Panc1 (cell line): ENCODE results near the gene PELI2. TPM values are rescaled to one million over a fixed set of nuclear protein-coding genes. Genes with fewer than 3 reads are reported as not detected.

ENCODE experiments used
- ATAC-seq: fragments of 200-7000 bp; cut with Tn5 transposase; 2 replicates; pipeline ENCODE4 v1.9.1; 2020; ENCODE audit warnings: mild to moderate bottlenecking, moderate library complexity
- BruUV-seq: library from RNA; stranded (reverse); fragments of 400-500 nt; replicated peaks from 2 replicates; lab custom pipeline; 2021; lab: Mats Ljungman, UMichigan
- CTCF ChIA-PET: fragments of 300-600 bp; sonication (Branson Sonifier 250); formaldehyde crosslinking; loops from one replicate; lab custom pipeline; 2022; ENCODE audit warnings: antibody characterized with exemption; lab: Charles Lee
- POLR2A ChIA-PET: fragments of 300-600 bp; sonication (Branson Sonifier 250); formaldehyde crosslinking; loops from one replicate; lab custom pipeline; 2022; ENCODE audit warnings: antibody characterized with exemption; lab: Charles Lee
- DNase-seq: peaks from one replicate; pipeline ENCODE4 v3.0.0-alpha.2; 2010; ENCODE audit warnings: low read depth, low spot score
- H3K27ac ChIP-seq: 2 replicates; pipeline ENCODE4 v1.5.1; 2011; ENCODE audit warnings: mild to moderate bottlenecking, low read length, inconsistent platforms
- H3K27me3 ChIP-seq: fragments of 200-500 bp; sonication (Bioruptor generic); 2 replicates; pipeline ENCODE4 v1.6.0; 2014; ENCODE audit warnings: low read length, inconsistent platforms; ENCODE audit not compliant: control insufficient read depth, insufficient read depth
- H3K36me3 ChIP-seq: fragments of 200-500 bp; sonication (Bioruptor generic); 2 replicates; pipeline ENCODE4 v1.5.1; 2014; ENCODE audit warnings: inconsistent platforms, mild to moderate bottlenecking, low read length, moderate library complexity; ENCODE audit not compliant: control insufficient read depth, insufficient read depth
- H3K4me1 ChIP-seq: 2 replicates; pipeline ENCODE4 v1.5.1; 2011; ENCODE audit warnings: inconsistent platforms, mild to moderate bottlenecking, low read length, moderate library complexity; ENCODE audit not compliant: control insufficient read depth, insufficient read depth
- H3K4me3 ChIP-seq, 2 experiments: 2 replicates each; pipeline ENCODE4 v1.5.1; 2011 to 2012; ENCODE audit warnings: low read depth in 2 of 2, low read length in 2 of 2, mild to moderate bottlenecking in 2 of 2, inconsistent platforms in 1 of 2, moderate library complexity in 1 of 2
- H3K9me3 ChIP-seq: fragments of 200-500 bp; sonication (Bioruptor generic); 2 replicates; pipeline ENCODE4 v1.5.1; 2014; ENCODE audit warnings: low read depth, mild to moderate bottlenecking, inconsistent platforms, low read length, moderate library complexity; ENCODE audit not compliant: control insufficient read depth, insufficient read depth
- POLR2AphosphoS5 ChIP-seq: IDR thresholded peaks from 2 replicates; pipeline ENCODE4 v1.6.1; 2012; ENCODE audit warnings: mild to moderate bottlenecking, low read depth, low read length, moderate library complexity
- SIN3A ChIP-seq: IDR thresholded peaks from 2 replicates; pipeline ENCODE4 v1.6.1; 2012; ENCODE audit warnings: low read depth, mild to moderate bottlenecking, low read length, moderate library complexity, borderline replicate concordance; ENCODE audit not compliant: insufficient read depth
- TCF7L2 ChIP-seq: IDR thresholded peaks from 2 replicates; pipeline ENCODE4 v1.6.1; 2011; ENCODE audit warnings: mild to moderate bottlenecking, low read depth, low read length, inconsistent platforms
- in situ Hi-C: cut with HindIII; loops from 2 replicates; pipeline ENCODE4 v1.10.0; 2016; ENCODE audit warnings: low sequenced_read_pairs, low pct_unique_long_range_greater_than_20kb
- intact Hi-C: fragments of 100-400 bp; cut with micrococcal nuclease; formaldehyde crosslinking; loops from one replicate; pipeline ENCODE4 v1.10.0; 2022; ENCODE audit not compliant: unreplicated experiment
- total RNA-seq: library from RNA; stranded (reverse); gene quantifications from one replicate; pipeline ENCODE4 v1.2.1, GENCODE V29; 2021; ENCODE audit not compliant: unreplicated experiment
- TF ChIP-seq, protein P1 (sequence below): fragments of 450-650 bp; IDR thresholded peaks from 2 replicates; pipeline ENCODE4 v1.5.1; 2017; ENCODE audit warnings: mild to moderate bottlenecking
- TF ChIP-seq, protein P2 (sequence below), 2 experiments: IDR thresholded peaks; 2 replicates each; pipeline ENCODE4 v1.6.1; 2011 to 2012; ENCODE audit warnings: low read depth in 2 of 2, control low read depth in 1 of 2, low read length in 1 of 2, mild to moderate bottlenecking in 1 of 2, moderate library complexity in 1 of 2; ENCODE audit not compliant: insufficient read depth in 1 of 2

PELI2 gene
- total RNA-seq, 1 experiment from 2014 or later, result 0.28 TPM

DNA sequence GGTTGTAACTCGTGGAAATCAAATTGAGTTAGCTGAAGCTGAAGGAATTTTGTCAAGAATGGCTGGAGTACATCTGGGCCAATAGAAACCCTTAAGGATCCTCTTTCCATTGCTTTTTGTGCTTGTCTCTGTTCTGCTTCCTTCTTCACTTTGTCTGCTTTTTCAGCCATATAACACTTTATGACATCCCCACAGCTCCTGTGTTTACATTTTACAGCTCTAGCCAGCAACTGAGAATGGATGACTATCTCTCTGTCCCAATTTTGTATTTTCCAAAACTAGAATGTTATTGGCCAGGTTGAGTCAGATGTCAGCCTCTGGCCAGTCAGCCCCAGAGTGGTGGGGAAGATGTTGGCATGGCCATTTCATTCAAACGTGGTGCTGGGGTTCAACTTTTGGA, 57.6 kb downstream of the PELI2 start:
- H3K36me3 ChIP-seq, result no peaks in the 10 kb centered on the region
- POLR2A ChIA-PET, result no interaction called here
- ATAC-seq (no peak), DNase-seq (no peak)
- in situ Hi-C loops (no loop called here), intact Hi-C loops (no loop called here)
- no peak overlapping the region for H3K27ac ChIP-seq
- TF ChIP-seq, protein P1, sequence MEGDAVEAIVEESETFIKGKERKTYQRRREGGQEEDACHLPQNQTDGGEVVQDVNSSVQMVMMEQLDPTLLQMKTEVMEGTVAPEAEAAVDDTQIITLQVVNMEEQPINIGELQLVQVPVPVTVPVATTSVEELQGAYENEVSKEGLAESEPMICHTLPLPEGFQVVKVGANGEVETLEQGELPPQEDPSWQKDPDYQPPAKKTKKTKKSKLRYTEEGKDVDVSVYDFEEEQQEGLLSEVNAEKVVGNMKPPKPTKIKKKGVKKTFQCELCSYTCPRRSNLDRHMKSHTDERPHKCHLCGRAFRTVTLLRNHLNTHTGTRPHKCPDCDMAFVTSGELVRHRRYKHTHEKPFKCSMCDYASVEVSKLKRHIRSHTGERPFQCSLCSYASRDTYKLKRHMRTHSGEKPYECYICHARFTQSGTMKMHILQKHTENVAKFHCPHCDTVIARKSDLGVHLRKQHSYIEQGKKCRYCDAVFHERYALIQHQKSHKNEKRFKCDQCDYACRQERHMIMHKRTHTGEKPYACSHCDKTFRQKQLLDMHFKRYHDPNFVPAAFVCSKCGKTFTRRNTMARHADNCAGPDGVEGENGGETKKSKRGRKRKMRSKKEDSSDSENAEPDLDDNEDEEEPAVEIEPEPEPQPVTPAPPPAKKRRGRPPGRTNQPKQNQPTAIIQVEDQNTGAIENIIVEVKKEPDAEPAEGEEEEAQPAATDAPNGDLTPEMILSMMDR, result no peak
- TF ChIP-seq, protein P2, sequence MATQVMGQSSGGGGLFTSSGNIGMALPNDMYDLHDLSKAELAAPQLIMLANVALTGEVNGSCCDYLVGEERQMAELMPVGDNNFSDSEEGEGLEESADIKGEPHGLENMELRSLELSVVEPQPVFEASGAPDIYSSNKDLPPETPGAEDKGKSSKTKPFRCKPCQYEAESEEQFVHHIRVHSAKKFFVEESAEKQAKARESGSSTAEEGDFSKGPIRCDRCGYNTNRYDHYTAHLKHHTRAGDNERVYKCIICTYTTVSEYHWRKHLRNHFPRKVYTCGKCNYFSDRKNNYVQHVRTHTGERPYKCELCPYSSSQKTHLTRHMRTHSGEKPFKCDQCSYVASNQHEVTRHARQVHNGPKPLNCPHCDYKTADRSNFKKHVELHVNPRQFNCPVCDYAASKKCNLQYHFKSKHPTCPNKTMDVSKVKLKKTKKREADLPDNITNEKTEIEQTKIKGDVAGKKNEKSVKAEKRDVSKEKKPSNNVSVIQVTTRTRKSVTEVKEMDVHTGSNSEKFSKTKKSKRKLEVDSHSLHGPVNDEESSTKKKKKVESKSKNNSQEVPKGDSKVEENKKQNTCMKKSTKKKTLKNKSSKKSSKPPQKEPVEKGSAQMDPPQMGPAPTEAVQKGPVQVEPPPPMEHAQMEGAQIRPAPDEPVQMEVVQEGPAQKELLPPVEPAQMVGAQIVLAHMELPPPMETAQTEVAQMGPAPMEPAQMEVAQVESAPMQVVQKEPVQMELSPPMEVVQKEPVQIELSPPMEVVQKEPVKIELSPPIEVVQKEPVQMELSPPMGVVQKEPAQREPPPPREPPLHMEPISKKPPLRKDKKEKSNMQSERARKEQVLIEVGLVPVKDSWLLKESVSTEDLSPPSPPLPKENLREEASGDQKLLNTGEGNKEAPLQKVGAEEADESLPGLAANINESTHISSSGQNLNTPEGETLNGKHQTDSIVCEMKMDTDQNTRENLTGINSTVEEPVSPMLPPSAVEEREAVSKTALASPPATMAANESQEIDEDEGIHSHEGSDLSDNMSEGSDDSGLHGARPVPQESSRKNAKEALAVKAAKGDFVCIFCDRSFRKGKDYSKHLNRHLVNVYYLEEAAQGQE (IDR thresholded peaks at IDR 0.05; ENCODE audit: insufficient read depth in 1 of 2, low read depth in 2 of 2, low read length in 1 of 2), result no peak
- TF ChIP-seq SIN3A (no peak), POLR2AphosphoS5 (no peak), TCF7L2 (no peak)
- no peak overlapping the region for H3K4me3 ChIP-seq
- 0 out of 2 replicates have a peak, but pooled peaks cover 2% of the 10 kb centered on the region for H3K27me3 ChIP-seq
- no peaks in the 10 kb centered on the region for H3K4me1 ChIP-seq
- BruUV-seq, result no TSS peak
- CTCF ChIA-PET, result no interaction called here
- H3K9me3 ChIP-seq, result no peaks in the 10 kb centered on the region

DNA sequence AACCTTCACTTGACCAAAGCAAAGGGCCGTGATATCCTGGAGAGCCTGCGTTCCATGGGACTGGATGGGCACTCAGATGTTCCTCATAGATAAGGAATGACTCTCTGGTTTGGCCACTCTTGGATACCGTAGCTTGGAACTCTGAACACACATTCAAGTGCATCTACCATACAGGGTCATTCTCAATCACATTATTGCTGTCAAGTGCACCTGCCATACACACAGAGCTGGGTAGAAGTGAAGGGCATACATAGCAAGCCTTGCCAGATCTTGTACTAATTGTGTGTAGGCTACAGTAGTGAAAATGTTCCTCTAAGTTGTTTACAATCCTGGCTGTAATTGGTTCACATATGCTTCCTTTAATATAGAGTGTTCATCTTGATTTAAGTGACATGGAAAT, 58.3 kb downstream of the PELI2 start:
- ChIA-PET CTCF (no interaction called here), POLR2A (no interaction called here)
- no peaks in the 10 kb centered on the region for H3K36me3 ChIP-seq
- no peak overlapping the region for H3K4me3 ChIP-seq
- no peaks in the 10 kb centered on the region for H3K9me3 ChIP-seq
- TF ChIP-seq, protein P2 (IDR thresholded peaks at IDR 0.05; ENCODE audit: insufficient read depth in 1 of 2, low read depth in 2 of 2, low read length in 1 of 2), result no peak
- TF ChIP-seq, protein P1, result no peak
- TF ChIP-seq SIN3A (no peak), POLR2AphosphoS5 (no peak), TCF7L2 (no peak)
- no peak for ATAC-seq
- DNase-seq, result no peak
- intact Hi-C loops (no loop called here), in situ Hi-C loops (no loop called here)
- 0 out of 2 replicates have a peak, but pooled peaks cover 2% of the 10 kb centered on the region for H3K27me3 ChIP-seq
- H3K27ac ChIP-seq, result no peak overlapping the region
- H3K4me1 ChIP-seq, result no peaks in the 10 kb centered on the region
- no TSS peak for BruUV-seq
